H1 (cell line): ENCODE results near the gene NAA40. TPM values are rescaled to one million over a fixed set of nuclear protein-coding genes. Genes with fewer than 3 reads are reported as not detected.

ENCODE experiments used
- CTCF ChIA-PET: fragments of 300-600 bp; sonication (Branson Sonifier 250); formaldehyde crosslinking; loops from one replicate; lab custom pipeline; 2021; ENCODE audit not compliant: partially characterized antibody; lab: Charles Lee
- POLR2A ChIA-PET: fragments of 300-600 bp; sonication (Branson Sonifier 250); formaldehyde crosslinking; loops from one replicate; lab custom pipeline; 2021; ENCODE audit warnings: inconsistent platforms; ENCODE audit not compliant: partially characterized antibody; lab: Charles Lee
- DNase-seq, 2 experiments: peaks; one replicate each; pipeline versions ENCODE4 v3.0.0 to v3.0.0-alpha.2; 2010 to 2022; ENCODE audit warnings: low spot score in 2 of 2, low read depth in 1 of 2, mixed read lengths in 1 of 2
- FAIRE-seq: peaks from 2 replicates; lab custom pipeline; 2011; peaks lifted over from hg19 to GRCh38; lab: Jason Lieb, UNC
- H2AFZ ChIP-seq: 2 replicates; pipeline ENCODE4 v1.8.1; 2012; ENCODE audit warnings: low read length, inconsistent platforms
- H2AK5ac ChIP-seq: 2 replicates; pipeline ENCODE4 v1.6.1; 2013; ENCODE audit warnings: low read depth, low read length
- H2BK120ac ChIP-seq: replicated peaks from 2 replicates; pipeline ENCODE3; 2013; ENCODE audit warnings: low read depth, low read length, inconsistent platforms
- H2BK12ac ChIP-seq: 2 replicates; pipeline ENCODE4 v1.6.1; 2013; ENCODE audit warnings: low read depth, low read length
- H2BK15ac ChIP-seq: 2 replicates; pipeline ENCODE4 v1.6.1; 2013; ENCODE audit warnings: low read length
- H2BK20ac ChIP-seq: 2 replicates; pipeline ENCODE4 v1.6.1; 2013; ENCODE audit warnings: low read length
- H2BK5ac ChIP-seq: 2 replicates; pipeline ENCODE4 v1.6.1; 2013; ENCODE audit warnings: low read depth, low read length
- H3K14ac ChIP-seq: 2 replicates; pipeline ENCODE4 v1.6.1; 2013; ENCODE audit warnings: inconsistent platforms; ENCODE audit not compliant: insufficient read length
- H3K18ac ChIP-seq: 2 replicates; pipeline ENCODE4 v1.6.1; 2013; ENCODE audit warnings: low read length; ENCODE audit errors: extremely low read depth
- H3K23ac ChIP-seq: 2 replicates; pipeline ENCODE4 v1.6.1; 2013; ENCODE audit warnings: inconsistent platforms; ENCODE audit not compliant: insufficient read length
- H3K23me2 ChIP-seq: 2 replicates; pipeline ENCODE4 v1.6.1; 2013; ENCODE audit warnings: low read depth, low read length
- H3K27ac ChIP-seq: 2 replicates; pipeline ENCODE4 v1.6.1; 2011; ENCODE audit warnings: low read depth, low read length, inconsistent platforms
- H3K27me3 ChIP-seq, 4 experiments: replicated peaks in 1 of 4; 1 replicate in 1 of 4; 2 replicates in 3 of 4; pipeline versions ENCODE4 v1.6.1 to v1.8.1; 2011 to 2013; ENCODE audit warnings: low read length in 3 of 4, mild to moderate bottlenecking in 3 of 4, inconsistent platforms in 2 of 4, mixed read lengths in 2 of 4, moderate library complexity in 1 of 4; ENCODE audit not compliant: control insufficient read depth in 3 of 4, insufficient read depth in 3 of 4; ENCODE audit errors: extremely low read depth in 1 of 4
- H3K36me3 ChIP-seq, 4 experiments: 2 replicates each; pipeline versions ENCODE4 v1.6.1 to v1.8.1; 2011 to 2013; ENCODE audit warnings: mild to moderate bottlenecking in 4 of 4, low read length in 3 of 4, moderate library complexity in 2 of 4, control low read depth in 1 of 4, inconsistent platforms in 1 of 4; ENCODE audit not compliant: insufficient read depth in 4 of 4, control insufficient read depth in 2 of 4
- H3K4ac ChIP-seq: replicated peaks from 2 replicates; pipeline ENCODE3; 2013; ENCODE audit warnings: low read length, low read depth, mixed read lengths, inconsistent platforms; ENCODE audit not compliant: insufficient read length
- H3K4me1 ChIP-seq, 4 experiments: replicated peaks in 1 of 4; 1 replicate in 1 of 4; 2 replicates in 3 of 4; pipeline versions ENCODE4 v1.6.1 to v1.8.1; 2011 to 2013; ENCODE audit warnings: low read length in 3 of 4, inconsistent platforms in 2 of 4, mixed read lengths in 1 of 4; ENCODE audit not compliant: insufficient read depth in 4 of 4, control insufficient read depth in 3 of 4
- H3K4me2 ChIP-seq, 2 experiments: 2 replicates each; pipeline versions ENCODE4 v1.6.1 to v1.8.1; 2011 to 2013; ENCODE audit warnings: low read depth in 2 of 2, low read length in 2 of 2, control low read depth in 1 of 2, inconsistent platforms in 1 of 2, mild to moderate bottlenecking in 1 of 2; ENCODE audit not compliant: insufficient read depth in 1 of 2
- H3K4me3 ChIP-seq, 4 experiments: fragments of 200-600, 300-600 bp in 1 of 4; sonication (generic), shearing (Covaris generic), sonication (Bioruptor Twin) in 1 of 4; 2 replicates each; pipeline versions ENCODE4 v1.5.1 to v1.8.1; 2011 to 2016; ENCODE audit warnings: low read length in 4 of 4, low read depth in 3 of 4, control low read depth in 2 of 4, inconsistent platforms in 2 of 4, mild to moderate bottlenecking in 2 of 4, mixed read lengths in 1 of 4, moderate library complexity in 1 of 4; ENCODE audit not compliant: insufficient read depth in 2 of 4; ENCODE audit errors: extremely low read depth in 1 of 4
- H3K56ac ChIP-seq: replicated peaks from 2 replicates; pipeline ENCODE3; 2013; ENCODE audit warnings: low read depth, mild to moderate bottlenecking, mixed read lengths, low read length, inconsistent platforms; ENCODE audit not compliant: insufficient read length
- H3K79me1 ChIP-seq: 2 replicates; pipeline ENCODE4 v1.6.1; 2013; ENCODE audit warnings: low read depth, low read length, control low read depth
- H3K79me2 ChIP-seq, 2 experiments: 2 replicates each; pipeline versions ENCODE4 v1.6.1 to v1.8.1; 2012 to 2013; ENCODE audit warnings: low read length in 2 of 2, mild to moderate bottlenecking in 2 of 2, inconsistent platforms in 1 of 2; ENCODE audit not compliant: insufficient read depth in 2 of 2, control insufficient read depth in 1 of 2
- H3K9ac ChIP-seq, 4 experiments: replicated peaks in 1 of 4; 1 replicate in 1 of 4; 2 replicates in 3 of 4; pipeline versions ENCODE4 v1.6.1 to v1.8.1; 2011 to 2013; ENCODE audit warnings: low read depth in 3 of 4, low read length in 3 of 4, control low read depth in 2 of 4, mild to moderate bottlenecking in 2 of 4, moderate library complexity in 2 of 4, inconsistent platforms in 1 of 4; ENCODE audit errors: extremely low read depth in 1 of 4
- H3K9me3 ChIP-seq, 2 experiments: 2 replicates each; pipeline versions ENCODE4 v1.6.1 to v1.8.1; 2012 to 2013; ENCODE audit warnings: mild to moderate bottlenecking in 2 of 2, moderate library complexity in 2 of 2, control low read depth in 1 of 2, inconsistent platforms in 1 of 2, low read depth in 1 of 2, low read length in 1 of 2, mixed read lengths in 1 of 2; ENCODE audit not compliant: insufficient read depth in 2 of 2
- H4K20me1 ChIP-seq, 2 experiments: replicated peaks in 1 of 2; 2 replicates each; pipeline versions ENCODE3 to v1.8.1; 2011 to 2013; ENCODE audit warnings: inconsistent platforms in 2 of 2, low read length in 2 of 2, mild to moderate bottlenecking in 1 of 2; ENCODE audit not compliant: insufficient read depth in 2 of 2, control insufficient read depth in 1 of 2
- H4K5ac ChIP-seq: 2 replicates; pipeline ENCODE4 v1.6.1; 2013; ENCODE audit warnings: low read length, low read depth, mixed read lengths, inconsistent platforms; ENCODE audit not compliant: insufficient read length
- H4K8ac ChIP-seq: 2 replicates; pipeline ENCODE4 v1.8.0; 2013; ENCODE audit warnings: mild to moderate bottlenecking, moderate library complexity, low read length, inconsistent platforms; ENCODE audit not compliant: insufficient read depth; ENCODE audit errors: extremely low read depth
- H4K91ac ChIP-seq: replicated peaks from 2 replicates; pipeline ENCODE3; 2013; ENCODE audit warnings: low read length, mixed read lengths, inconsistent platforms; ENCODE audit not compliant: insufficient read length
- ATF2 ChIP-seq: IDR thresholded peaks from 2 replicates; pipeline ENCODE4 v1.6.1; 2012; ENCODE audit warnings: low read length, inconsistent platforms
- BACH1 ChIP-seq: IDR thresholded peaks from 2 replicates; pipeline ENCODE4 v1.6.1; 2012; ENCODE audit warnings: low read length, improper control_type of control experiment
- EGR1 ChIP-seq: IDR thresholded peaks from 2 replicates; pipeline ENCODE4 v1.6.1; 2011; ENCODE audit warnings: low read depth, low read length, borderline replicate concordance
- EP300 ChIP-seq, 2 experiments: IDR thresholded peaks; 1 replicate in 1 of 2; 2 replicates in 1 of 2; pipeline ENCODE4 v1.6.1; 2011 to 2012; ENCODE audit warnings: low read depth in 2 of 2, low read length in 2 of 2, mild to moderate bottlenecking in 2 of 2, borderline replicate concordance in 1 of 2, inconsistent platforms in 1 of 2, moderate library complexity in 1 of 2
- JUN ChIP-seq: IDR thresholded peaks from 2 replicates; pipeline ENCODE4 v1.6.1; 2011; ENCODE audit warnings: low read depth, mild to moderate bottlenecking, improper control_type of control experiment, low read length
- MAFK ChIP-seq: IDR thresholded peaks from 2 replicates; pipeline ENCODE4 v1.6.1; 2012; ENCODE audit warnings: low read depth, mild to moderate bottlenecking, improper control_type of control experiment, low read length
- NANOG ChIP-seq: IDR thresholded peaks from 2 replicates; pipeline ENCODE4 v1.6.1; 2011; ENCODE audit warnings: low read length, low read depth, mild to moderate bottlenecking, inconsistent platforms; ENCODE audit not compliant: insufficient read depth, poor library complexity, severe bottlenecking
- RBBP5 ChIP-seq: IDR thresholded peaks from 2 replicates; pipeline ENCODE4 v1.7.1; 2012; ENCODE audit warnings: low read depth, mild to moderate bottlenecking, inconsistent platforms, low read length, moderate library complexity, borderline replicate concordance
- SP1 ChIP-seq: IDR thresholded peaks from 2 replicates; pipeline ENCODE4 v1.6.1; 2011; ENCODE audit warnings: low read depth, low read length
- TAF7 ChIP-seq: optimal IDR thresholded peaks from 2 replicates; pipeline ENCODE3; 2011; ENCODE audit warnings: low read depth, mild to moderate bottlenecking, inconsistent platforms, low read length, moderate library complexity, borderline replicate concordance
- WGBS, 2 experiments: shearing (Covaris generic) in 1 of 2; methylation state at CpG; one replicate each; pipeline versions ENCODE4 v1.1.6 to v1.1.7; 2013 to 2015; ENCODE audit warnings: low lambda C conversion rate in 2 of 2, mixed read lengths in 2 of 2, inconsistent platforms in 1 of 2, low coverage in 1 of 2, missing lambda C conversion rate in 1 of 2; ENCODE audit not compliant: insufficient replicate concordance in 2 of 2, insufficient coverage in 1 of 2, insufficient read length in 1 of 2; ENCODE audit errors: extremely low coverage in 1 of 2, missing lambda C conversion rate in 1 of 2; 5-methylcytosine and 5-hydroxymethylcytosine counted together
- polyA plus RNA-seq, 7 experiments: library from polyadenylated mRNA; depleted of rRNA in 3 of 7; stranded (reverse) in 5 of 7; unstranded in 2 of 7; fragments of >200 nt in 5 of 7; fragments of 200-250 nt in 2 of 7; gene quantifications; 1 replicate in 5 of 7; 2 replicates in 1 of 7; 4 replicates in 1 of 7; pipeline versions ENCODE4 v1.2.1 to v1.2.3, GENCODE V29; 2011 to 2013; ENCODE audit warnings: missing spikeins in 2 of 7, mixed read lengths in 2 of 7
- total RNA-seq: library from RNA; stranded (reverse); fragmentation: NEBNext Ultra II Directional; extraction: Animal tissue kit (Norgen Biotek cat#: 25700); gene quantifications from 2 replicates; pipeline ENCODE4 v1.2.1, GENCODE V29; 2021

NAA40 gene
- total and polyA plus RNA-seq, 2 of the 8 experiments (the other 6 are each of a cell fraction or from before 2014, with no cell fraction given): 20.0 to 31.1 TPM

GRCh38 chr11:63939397-63939891 is 642 bp downstream of the NAA40 start:
- ChIA-PET CTCF (interaction anchor here (1.0 to 7.1 kb wide), 2 partner anchors 18 to 25 kb away, joined by 5 to 129 read pairs; partner anchors contain the start of gene RCOR2), POLR2A (interaction anchor here (0.8 to 11.5 kb wide), 3 partner anchors 13 to 102 kb away, joined by 3 to 173 read pairs (median 3); partner anchors contain the start of gene RCOR2)
- TF ChIP-seq EP300 (IDR thresholded peaks at IDR 0.05; ENCODE audit: borderline replicate concordance in 1 of 2, low read depth in 2 of 2, low read length in 2 of 2) (no peak), SP1 (no peak), RBBP5 (0 out of 2 replicates have a peak, but pooled peaks have one; percentile 6), MAFK (no peak), BACH1 (no peak), ATF2 (no peak), NANOG (no peak), TAF7 (no peak), JUN (no peak), EGR1 (no peak)

More at GRCh38 chr11:63939397-63939891, 642 bp downstream of the NAA40 start:
- Histone ChIP-seq H3K9me3 (no peaks in the 10 kb centered on the region), H4K91ac (no peak overlapping the region), H2AK5ac (no peak overlapping the region), H3K4ac (peak overlapping the region; percentile 32), H2BK5ac (no peak overlapping the region), H2BK120ac (no peak overlapping the region), H3K18ac (no peak overlapping the region), H3K79me1 (peaks cover 3% of the 10 kb centered on the region; the same call in 1 of the 2 replicates), H3K27me3 (no peaks in the 10 kb centered on the region), H3K56ac (peak overlapping the region; percentile 2), H2AFZ (no peak overlapping the region), H4K8ac (no peak overlapping the region; the same call in 1 of the 2 replicates), H3K4me3 (peak overlapping the region; percentile 65 to 99 (median 76)), H3K4me2 (peak overlapping the region; percentile 80 to 92), H4K5ac (no peak overlapping the region), H2BK12ac (no peak overlapping the region), H3K9ac (peak overlapping the region in 3 of 4 experiments; percentile 64 to 96 (median 86); a peak in 6 of 7 replicates), H3K23ac (no peak overlapping the region), H3K14ac (no peak overlapping the region), H2BK15ac (no peak overlapping the region), H3K79me2 (peaks cover 4 to 49% of the 10 kb centered on the region in 2 experiments), H3K27ac (peak overlapping the region; percentile 12; the same call in 1 of the 2 replicates), H4K20me1 (peaks cover 4 to 7% of the 10 kb centered on the region in 2 experiments), H3K36me3 (peaks cover 0 to 3% (median 2%) of the 10 kb centered on the region in 4 experiments; a peak in 4 of 8 replicates), H3K4me1 (no peaks in the 10 kb centered on the region; a peak in 1 of 7 replicates), H3K23me2 (peaks cover 12% of the 10 kb centered on the region), H2BK20ac (no peak overlapping the region)
- DNase-seq (no peak), FAIRE-seq (no peak)
- 11% methylated on average over 26 of the region's 26 CpGs; no CpG with 5 or more reads in 1 of the 2 experiments for WGBS, 2 experiments
